ENCODE measurements around the gene CCDC187. TPM values are rescaled to one million over a fixed set of nuclear protein-coding genes. Genes with fewer than 3 reads are reported as not detected.

CCDC187 gene
- total RNA-seq, result not detected in 2 replicates

GRCh38 chr9:136303825-136304416, at the start of gene CCDC187:
Gene CCDC187, minus strand, starts transcription at chr9:136304094. Its CDS starts 264 bp downstream, at chr9:136303830.

GRCh38 chr9:136327304-136327974, 23.5 kb upstream of the CCDC187 start, which contains the start of gene GPSM1:
Gene GPSM1, plus strand, starts transcription at chr9:136327539. Its CDS starts 157 bp downstream, at chr9:136327696.

GRCh38 chr9:136245219-136246150, 58.4 kb downstream of the CCDC187 start, which contains the start of gene QSOX2:
Gene QSOX2, minus strand, starts transcription at chr9:136245812. Its CDS starts 9 bp downstream, at chr9:136245803.

GRCh38 chr9:136204838-136205706, 98.8 kb downstream of the CCDC187 start, which contains the start of gene LHX3:
Gene LHX3, minus strand, starts transcription at chr9:136205128. Its CDS starts 116 bp downstream, at chr9:136205012.

Other genes starting within 250 kb of the CCDC187 start
- 34.1 and 39.5 TPM in 2 replicates for gene NACC2, start 208.8 kb downstream of the CCDC187 start, total RNA-seq
- gene TMEM250, start 185.2 kb downstream of the CCDC187 start, total RNA-seq, result 59.8 and 72.8 TPM in 2 replicates
- not detected in 2 replicates for gene LHX3, start 99.0 kb downstream of the CCDC187 start, total RNA-seq
- 14.4 and 15.1 TPM in 2 replicates for gene QSOX2, start 58.3 kb downstream of the CCDC187 start, total RNA-seq
- gene GPSM1, start 23.4 kb upstream of the CCDC187 start, total RNA-seq, result 29.6 and 47.4 TPM in 2 replicates
- gene DNLZ, start 59.6 kb upstream of the CCDC187 start, total RNA-seq, result 9.0 and 10.8 TPM in 2 replicates
- gene CARD9, start 69.6 kb upstream of the CCDC187 start, total RNA-seq, result 0.57 and 0.65 TPM in 2 replicates
- 19.5 and 25.8 TPM in 2 replicates for gene SNAPC4, start 96.1 kb upstream of the CCDC187 start, total RNA-seq
- 36.5 and 37.6 TPM in 2 replicates for gene ENTR1, start 106.5 kb upstream of the CCDC187 start, total RNA-seq
- gene PMPCA, start 106.6 kb upstream of the CCDC187 start, total RNA-seq, result 55.5 and 60.7 TPM in 2 replicates
- gene INPP5E, start 135.8 kb upstream of the CCDC187 start, total RNA-seq, result 15.3 and 16.3 TPM in 2 replicates
- 45.2 and 54.9 TPM in 2 replicates for gene SEC16A, start 178.9 kb upstream of the CCDC187 start, total RNA-seq
- gene NOTCH1, start 242.0 kb upstream of the CCDC187 start, total RNA-seq, result 128 and 200 TPM in 2 replicates

All from vein endothelial cell (primary cell).